Activated CD8-positive, alpha-beta memory T cell treated with anti-CD3 and anti-CD28 coated beads, Interleukin-2, amount 50 U/mL, for 48 hours (primary cell): ENCODE results near the gene FNBP1L.
"Not testable (repeated sequence)": the region's sequence is repeated elsewhere in the genome, so short reads cannot be mapped to it uniquely, and the experiment has no call there.

Source experiments
- DNase-seq: peaks from one replicate; pipeline ENCODE4 v3.0.0-alpha.2; 2020

The FNBP1L gene

GRCh38 chr1:93575621-93576284 lies 127.8 kb downstream of the FNBP1L start:
- DNase-seq = no peak

DNA sequence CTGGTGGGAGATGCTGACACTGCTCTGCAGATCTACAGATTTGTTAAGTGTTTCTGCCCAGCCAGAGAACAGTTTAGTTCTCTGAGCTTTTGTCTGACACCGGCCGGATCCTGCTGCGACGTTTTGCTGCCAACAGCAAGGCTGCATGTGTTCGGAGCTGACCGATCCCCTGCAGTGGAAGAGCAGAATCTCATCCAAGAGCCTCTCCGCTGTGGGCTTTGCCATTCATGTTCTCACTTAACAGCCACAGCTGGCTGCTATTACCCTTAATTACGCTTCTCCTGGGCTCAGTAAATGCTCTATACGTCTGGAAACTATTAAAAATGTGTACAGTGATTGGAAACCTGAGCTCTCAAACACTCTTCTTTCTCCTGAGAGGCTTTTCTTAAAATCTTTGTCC lies 128.4 kb downstream of the FNBP1L start:
- no peak for DNase-seq

DNA sequence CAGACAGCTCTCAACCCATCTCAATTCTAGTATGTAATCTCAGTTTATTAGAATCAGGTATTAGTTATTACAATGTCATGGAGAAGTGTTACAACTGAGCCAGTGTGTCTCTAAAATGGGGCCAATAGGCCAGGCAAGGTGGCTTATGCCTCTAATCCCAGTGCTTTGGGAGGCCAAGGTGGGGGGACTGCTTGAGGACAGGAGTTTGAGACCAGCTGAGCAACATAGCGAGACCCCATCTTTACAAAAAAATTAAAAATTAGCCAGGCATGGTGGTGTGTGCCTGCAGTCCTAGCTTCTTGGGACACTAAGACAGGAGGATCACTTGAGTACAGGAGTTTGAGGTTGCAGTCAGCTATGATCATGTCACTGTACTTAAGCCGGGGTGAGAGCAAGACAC lies 128.8 kb downstream of the FNBP1L start:
- no peak for DNase-seq

DNA sequence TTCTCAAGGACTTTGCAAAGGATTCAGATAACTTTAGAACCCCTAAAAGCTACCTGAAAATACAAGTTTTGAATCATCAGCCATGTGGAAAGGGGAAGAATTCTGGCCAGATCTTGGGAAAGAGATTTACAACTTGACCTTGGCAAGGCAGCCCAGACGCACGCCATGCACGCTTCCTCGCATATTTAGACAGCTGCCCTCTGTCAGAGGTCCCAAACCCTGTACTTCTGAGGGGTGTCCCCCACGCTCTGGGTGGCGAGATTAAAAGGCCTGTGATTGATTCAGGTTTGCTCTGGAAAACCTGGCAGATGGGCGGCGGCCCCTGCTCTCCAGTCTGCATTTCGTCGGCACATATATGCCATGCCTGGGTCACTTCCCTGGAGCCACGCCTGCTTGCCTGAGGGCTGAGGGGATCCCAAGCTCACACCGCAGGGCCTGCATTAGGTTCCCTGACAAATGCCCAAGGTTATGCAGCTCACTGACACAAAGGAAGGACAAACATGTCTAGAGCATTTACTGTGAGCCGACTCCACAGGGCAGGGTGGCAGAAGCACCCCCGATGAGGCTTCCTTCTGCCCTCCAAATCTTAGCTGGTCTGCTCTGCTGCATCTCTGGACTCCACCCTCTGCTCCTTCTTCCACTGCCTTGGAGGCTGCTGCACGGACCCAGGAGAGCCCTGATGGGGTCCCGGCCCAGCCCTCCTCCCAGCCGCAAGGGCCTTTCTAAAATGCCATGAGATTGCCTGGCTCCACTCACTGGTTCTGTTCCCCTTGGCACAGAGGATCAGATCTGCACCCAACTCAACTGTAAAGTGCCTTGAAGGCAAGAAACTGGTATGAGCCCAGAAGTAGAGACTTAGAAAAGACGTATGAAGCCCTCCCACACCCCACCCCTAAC lies 129.9 kb downstream of the FNBP1L start:
- no peak for DNase-seq

- DNase-seq = no peak
Measured at GRCh38 chr1:93578433-93578830, 130.5 kb downstream of the FNBP1L start.

- no peak for DNase-seq
Measured at GRCh38 chr1:93578911-93579825, 131.2 kb downstream of the FNBP1L start.

DNA sequence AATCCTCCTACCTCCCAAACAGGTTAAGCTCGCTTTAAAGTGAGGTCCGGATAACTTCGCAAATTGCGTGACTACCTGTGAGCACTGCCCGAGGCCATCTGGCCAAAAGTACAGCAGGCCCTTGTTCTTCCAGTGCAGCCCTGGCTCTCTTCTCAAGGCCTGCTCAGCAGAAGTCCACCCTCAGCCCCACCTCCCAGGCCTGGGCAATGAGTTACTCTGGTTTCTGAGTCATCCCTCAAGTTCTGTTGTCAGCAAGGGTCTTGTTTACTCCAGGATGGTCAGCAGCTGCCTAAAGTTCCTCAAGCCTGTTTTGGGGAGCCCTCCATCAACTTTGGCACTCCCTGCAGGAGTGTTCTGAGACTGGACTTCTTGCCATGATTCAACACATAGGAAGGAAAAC lies 132.0 kb downstream of the FNBP1L start:
- DNase-seq = no peak

DNA sequence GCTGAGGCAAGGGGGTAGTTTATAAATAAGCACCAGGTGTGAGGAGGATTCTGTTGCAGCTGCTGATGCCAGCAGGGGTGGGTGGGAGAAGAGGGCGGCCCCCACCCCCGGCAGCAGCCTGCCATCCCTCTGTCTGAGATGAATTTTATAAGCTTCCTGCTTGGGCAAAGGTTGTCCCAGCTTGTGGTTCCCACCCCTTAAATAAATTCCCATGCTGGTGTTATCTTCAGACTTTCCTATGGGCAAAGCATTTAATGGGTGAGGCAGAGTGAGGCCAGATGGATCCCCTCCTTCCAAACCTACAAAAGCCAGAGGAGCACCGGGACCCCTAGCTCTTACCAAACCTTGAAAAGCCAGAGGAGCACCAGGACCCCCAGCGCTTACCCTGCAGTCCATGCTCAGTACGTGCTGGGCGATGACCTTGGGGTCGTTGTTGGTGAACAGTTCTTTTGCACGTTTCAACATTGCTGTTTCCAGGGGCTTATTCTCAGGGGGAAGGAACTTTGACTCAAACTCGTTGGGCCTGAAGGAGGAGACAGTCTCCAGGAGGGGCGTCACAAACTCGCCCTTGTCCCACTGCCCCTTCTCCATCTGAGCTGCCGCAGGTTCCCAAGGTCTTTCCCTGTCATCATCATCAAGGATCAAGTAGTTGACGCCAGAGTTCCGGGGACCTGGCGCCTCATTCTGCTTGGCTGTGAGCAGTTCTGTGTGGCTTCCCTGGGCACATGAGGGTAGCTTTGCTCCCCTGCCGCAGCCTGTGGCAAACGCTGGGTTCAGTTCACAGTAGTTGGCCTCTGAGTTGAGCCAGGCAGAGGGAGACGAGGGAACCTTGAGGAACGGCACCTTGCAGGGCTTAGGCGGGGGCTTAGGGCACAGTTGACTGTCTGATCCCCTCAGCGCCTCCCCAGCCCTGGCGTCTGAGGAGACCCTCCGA lies 134.3 kb downstream of the FNBP1L start:
- no peak for DNase-seq

- no peak for DNase-seq
Measured at GRCh38 chr1:93584261-93585003, 136.5 kb downstream of the FNBP1L start.

DNA sequence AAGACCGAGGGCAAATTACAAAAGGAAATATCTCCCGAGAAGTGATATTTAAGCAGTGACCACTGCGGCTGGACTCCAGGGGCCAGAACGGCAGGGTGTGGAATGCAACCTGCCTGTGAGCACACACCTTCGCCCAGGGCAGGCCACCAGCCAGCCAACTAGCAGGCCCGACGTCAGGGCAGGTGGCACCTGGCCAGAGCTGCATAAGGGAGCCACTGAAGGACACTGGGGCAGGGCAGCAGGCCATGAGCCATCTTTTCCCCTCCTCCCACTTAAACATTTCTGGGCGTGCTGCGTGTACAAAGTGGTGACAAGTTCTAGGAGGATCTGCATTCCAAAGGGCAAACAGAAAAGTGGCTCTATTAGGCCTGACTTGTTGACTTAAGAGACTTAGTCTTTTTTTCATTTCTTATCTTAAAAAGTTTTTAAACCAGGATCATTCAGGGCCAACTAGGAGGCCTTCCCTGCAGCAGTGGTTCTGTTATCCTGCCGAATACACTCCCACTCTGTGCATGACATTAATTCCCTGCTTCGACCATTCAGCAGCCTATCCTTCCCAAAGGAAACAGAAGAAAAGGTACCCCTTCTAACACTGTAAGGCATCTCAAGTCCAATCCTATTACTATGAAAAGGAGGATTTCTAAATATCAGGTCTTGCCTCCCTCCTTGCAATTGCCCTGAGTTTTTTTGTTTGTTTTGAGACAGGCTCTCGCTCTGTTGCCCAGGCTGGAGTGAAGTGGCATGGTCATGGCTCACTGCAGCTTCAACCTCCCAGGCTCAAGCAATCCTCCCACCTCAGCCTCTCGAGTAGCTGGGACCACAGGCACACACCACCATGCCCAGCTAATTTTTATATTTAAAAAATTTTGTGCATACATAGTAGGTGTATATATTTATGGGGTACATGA lies 137.4 kb downstream of the FNBP1L start:
- no peak for DNase-seq

GRCh38 chr1:93587354-93587753 lies 139.4 kb downstream of the FNBP1L start:
- no peak for DNase-seq

DNA sequence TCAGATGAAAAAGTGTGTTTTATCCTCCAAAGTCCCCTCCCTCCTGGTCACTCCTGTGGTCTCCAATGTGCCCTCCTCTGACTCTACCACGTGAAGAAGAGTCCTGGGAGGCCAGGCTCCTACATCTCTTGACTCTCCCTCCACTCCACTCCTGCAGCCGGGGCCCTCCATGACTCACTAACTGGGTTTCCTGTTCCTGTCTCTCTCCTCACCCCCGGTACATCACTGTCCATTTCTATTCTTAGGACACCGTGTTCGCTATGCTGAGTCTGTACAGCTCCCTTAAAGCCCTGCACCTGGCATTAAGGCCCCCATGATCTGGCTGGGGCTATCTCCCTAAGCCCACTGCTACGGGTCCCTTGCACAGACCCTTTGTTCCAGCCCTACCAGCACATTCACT lies 140.3 kb downstream of the FNBP1L start:
- no peak for DNase-seq

- no peak for DNase-seq
Measured at GRCh38 chr1:93588955-93589354, 141.0 kb downstream of the FNBP1L start.

DNA sequence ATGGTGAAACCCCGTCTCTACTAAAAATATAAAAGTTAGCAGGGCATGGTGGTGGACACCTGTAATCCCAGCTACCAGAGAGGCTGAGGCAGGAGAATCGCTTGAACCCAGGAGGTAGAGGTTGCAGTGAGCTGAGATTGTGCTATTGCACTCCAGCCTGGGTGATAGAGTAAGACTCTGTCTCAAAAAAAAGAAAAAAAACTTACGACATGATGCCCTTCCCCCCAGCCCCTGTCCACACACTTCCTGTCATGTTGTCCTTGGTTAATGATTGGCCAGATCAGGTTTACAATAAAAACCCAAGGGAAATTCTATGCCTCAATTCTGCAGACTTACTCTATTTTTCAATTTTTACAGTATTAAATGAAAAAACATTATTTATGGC lies 143.4 kb downstream of the FNBP1L start:
- DNase-seq = not testable (repeated sequence)

GRCh38 chr1:93591676-93592550 lies 144.0 kb downstream of the FNBP1L start:
- peak; percentile 67 for DNase-seq

- no peak for DNase-seq
Measured at GRCh38 chr1:93592551-93592949, 144.6 kb downstream of the FNBP1L start.

GRCh38 chr1:93593854-93594602 lies 146.1 kb downstream of the FNBP1L start:
- DNase-seq = no peak

DNA sequence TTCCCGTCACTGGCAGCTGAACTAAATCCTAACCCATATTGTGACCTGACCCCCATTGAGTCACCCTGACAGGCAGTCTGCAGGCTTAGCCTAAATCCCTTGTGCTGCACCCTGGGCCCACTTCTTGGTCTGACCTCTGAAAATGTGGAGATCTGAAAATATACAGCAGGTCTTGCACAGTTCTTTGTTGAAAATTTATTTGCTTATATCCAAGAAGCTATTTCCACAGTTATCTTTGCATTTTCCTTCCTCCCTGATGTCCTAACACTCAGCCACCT lies 146.6 kb downstream of the FNBP1L start:
- no peak for DNase-seq

DNA sequence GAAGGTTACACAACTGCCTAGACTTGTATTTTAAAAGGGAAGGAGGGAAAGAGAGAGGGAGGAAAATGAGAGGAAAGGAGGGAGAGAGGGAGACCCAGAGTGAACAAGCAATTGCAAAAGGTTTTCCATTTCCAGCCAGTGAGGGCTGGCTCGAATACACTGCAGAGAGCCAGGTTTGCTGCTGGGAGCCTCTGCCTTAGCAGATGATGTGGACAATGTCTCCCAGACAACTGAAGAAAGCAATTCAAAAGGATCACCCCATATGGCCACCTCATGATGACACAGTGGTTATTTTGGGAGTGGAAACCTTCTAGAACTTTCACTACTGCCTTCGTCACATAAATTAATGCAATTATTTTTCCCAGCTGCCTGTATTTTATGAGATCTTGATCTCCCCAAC lies 147.3 kb downstream of the FNBP1L start:
- DNase-seq = no peak
